Karpas-422 (cell line): ENCODE data around the gene KRT7. TPM values are rescaled to one million over a fixed set of nuclear protein-coding genes. Genes with fewer than 3 reads are reported as not detected.
"Not testable (repeated sequence)": the region's sequence is repeated elsewhere in the genome, so short reads cannot be mapped to it uniquely, and the experiment has no call there.

Source experiments
- DNase-seq: peaks from one replicate; pipeline ENCODE4 v3.0.0-alpha.2; 2015
- H2AFZ ChIP-seq: fragments of 200-600 bp; sonication (generic); 2 replicates; pipeline ENCODE4 v1.6.1; 2014; ENCODE audit warnings: antibody characterized with exemption, low read length, mixed read lengths
- H3K27ac ChIP-seq: fragments of 200-600 bp; sonication (generic); 2 replicates; pipeline ENCODE4 v1.5.1; 2014; ENCODE audit warnings: mild to moderate bottlenecking, low read length, moderate library complexity
- H3K27me3 ChIP-seq: fragments of 200-600 bp; sonication (generic); 2 replicates; pipeline ENCODE4 v1.6.1; 2014; ENCODE audit warnings: low read length, mixed read lengths
- H3K36me3 ChIP-seq: fragments of 200-600 bp; sonication (generic); 2 replicates; pipeline ENCODE4 v1.6.1; 2014; ENCODE audit warnings: low read length, mixed read lengths; ENCODE audit not compliant: insufficient read depth
- H3K4me1 ChIP-seq: fragments of 200-600 bp; sonication (generic); 2 replicates; pipeline ENCODE4 v1.6.1; 2014; ENCODE audit warnings: mild to moderate bottlenecking, low read length, mixed read lengths
- H3K4me2 ChIP-seq: fragments of 200-600 bp; sonication (generic); 2 replicates; pipeline ENCODE4 v1.6.1; 2014; ENCODE audit warnings: low read length, low read depth, mild to moderate bottlenecking; ENCODE audit not compliant: poor library complexity, severe bottlenecking
- H3K4me3 ChIP-seq: fragments of 200-600 bp; sonication (generic); 2 replicates; pipeline ENCODE4 v1.5.1; 2014; ENCODE audit warnings: mild to moderate bottlenecking, antibody characterized with exemption, low read length, mixed read lengths
- H3K79me2 ChIP-seq: fragments of 200-600 bp; sonication (generic); 2 replicates; pipeline ENCODE4 v1.6.1; 2014; ENCODE audit warnings: mild to moderate bottlenecking, low read length, mixed read lengths
- H3K9ac ChIP-seq: fragments of 200-600 bp; sonication (generic); 2 replicates; pipeline ENCODE4 v1.6.0; 2014; ENCODE audit warnings: low read length
- H3K9me2 ChIP-seq: fragments of 200-600 bp; sonication (generic), shearing (Covaris generic); replicated peaks from 2 replicates; pipeline ENCODE4 v1.6.0; 2014; ENCODE audit warnings: mild to moderate bottlenecking, low read length, moderate library complexity; ENCODE audit not compliant: insufficient read depth
- H3K9me3 ChIP-seq: fragments of 300-700, 200-600 bp; sonication (generic); 2 replicates; pipeline ENCODE4 v1.6.1; 2014; ENCODE audit warnings: low read length, mixed read lengths
- H4K20me1 ChIP-seq: fragments of 200-600 bp; sonication (generic); 2 replicates; pipeline ENCODE4 v1.6.1; 2014; ENCODE audit warnings: mild to moderate bottlenecking, antibody characterized with exemption, low read length, low read depth; ENCODE audit not compliant: insufficient read depth
- total RNA-seq: library from RNA; depleted of rRNA; stranded (reverse); fragments of >200 nt; shearing (Covaris generic); gene quantifications from 2 replicates; pipeline ENCODE4 v1.2.3, GENCODE V29; 2014; ENCODE audit warnings: low replicate concordance

Gene KRT7
- total RNA-seq, 1 experiment from 2014 or later, result not detected

DNA sequence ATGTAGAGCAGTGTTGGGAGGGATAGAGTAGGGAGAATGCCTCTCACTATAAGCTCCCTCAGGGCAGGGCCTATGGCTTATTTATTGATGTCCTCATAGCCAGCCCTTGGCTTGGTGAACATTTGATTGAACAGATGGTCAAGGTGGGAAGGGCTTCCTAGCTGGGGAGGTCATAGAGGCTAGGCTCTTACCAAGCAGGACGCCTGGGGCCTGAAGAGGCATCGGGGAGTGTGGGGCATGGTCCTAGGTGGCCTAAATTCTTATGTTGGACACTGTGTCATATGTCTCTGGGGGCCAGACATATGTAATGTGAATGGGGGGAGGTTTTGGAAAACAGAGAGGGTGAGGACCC is 23.5 kb downstream of the KRT7 start:
- no peaks in the 10 kb centered on the region for H3K4me1 ChIP-seq
- H3K27me3 ChIP-seq, result no peaks in the 10 kb centered on the region
- H3K9me2 ChIP-seq, result no peaks in the 10 kb centered on the region

DNA sequence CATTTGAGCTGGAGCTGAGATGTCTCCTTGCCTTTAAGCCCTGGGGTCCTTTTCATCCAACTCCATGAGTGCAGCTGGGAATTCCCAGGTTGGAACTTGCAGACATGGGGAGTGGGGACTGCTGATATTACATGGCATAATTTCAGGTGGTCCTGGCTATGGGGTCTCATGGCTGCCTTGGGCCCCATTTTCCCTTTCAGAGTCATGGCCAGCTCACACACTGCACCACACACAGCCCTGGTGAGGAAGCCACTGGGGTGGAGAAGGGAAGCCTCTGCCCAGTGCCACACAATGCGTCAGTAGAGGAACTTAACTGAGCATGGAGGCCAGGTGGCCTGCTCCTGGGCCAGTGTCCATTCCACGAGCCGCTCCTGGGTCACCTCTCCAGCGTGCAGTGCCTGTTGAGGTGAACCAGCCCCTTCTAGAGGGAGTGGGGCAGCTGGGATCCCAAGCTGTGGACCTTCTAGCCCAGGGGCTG is 24.1 kb downstream of the KRT7 start:
- DNase-seq, result no peak
- H3K9me2 ChIP-seq, result no peaks in the 10 kb centered on the region
- H3K9ac ChIP-seq, result no peak overlapping the region
- no peak overlapping the region for H3K27ac ChIP-seq
- H3K36me3 ChIP-seq, result no peaks in the 10 kb centered on the region
- no peaks in the 10 kb centered on the region for H3K4me1 ChIP-seq
- no peaks in the 10 kb centered on the region for H3K9me3 ChIP-seq
- H3K4me3 ChIP-seq, result no peak overlapping the region
- H3K79me2 ChIP-seq, result no peaks in the 10 kb centered on the region
- no peaks in the 10 kb centered on the region for H4K20me1 ChIP-seq
- no peak overlapping the region for H2AFZ ChIP-seq
- no peaks in the 10 kb centered on the region for H3K27me3 ChIP-seq
- H3K4me2 ChIP-seq, result no peak overlapping the region

More for the DNA sequence above, 23.5 kb downstream of the KRT7 start:
- no peak for DNase-seq
- H4K20me1 ChIP-seq, result no peaks in the 10 kb centered on the region
- H2AFZ ChIP-seq, result no peak overlapping the region
- H3K4me2 ChIP-seq, result no peak overlapping the region
- H3K79me2 ChIP-seq, result no peaks in the 10 kb centered on the region
- H3K36me3 ChIP-seq, result no peaks in the 10 kb centered on the region
- H3K4me3 ChIP-seq, result no peak overlapping the region
- H3K9me3 ChIP-seq, result no peaks in the 10 kb centered on the region
- no peak overlapping the region for H3K27ac ChIP-seq
- H3K9ac ChIP-seq, result no peak overlapping the region

DNA sequence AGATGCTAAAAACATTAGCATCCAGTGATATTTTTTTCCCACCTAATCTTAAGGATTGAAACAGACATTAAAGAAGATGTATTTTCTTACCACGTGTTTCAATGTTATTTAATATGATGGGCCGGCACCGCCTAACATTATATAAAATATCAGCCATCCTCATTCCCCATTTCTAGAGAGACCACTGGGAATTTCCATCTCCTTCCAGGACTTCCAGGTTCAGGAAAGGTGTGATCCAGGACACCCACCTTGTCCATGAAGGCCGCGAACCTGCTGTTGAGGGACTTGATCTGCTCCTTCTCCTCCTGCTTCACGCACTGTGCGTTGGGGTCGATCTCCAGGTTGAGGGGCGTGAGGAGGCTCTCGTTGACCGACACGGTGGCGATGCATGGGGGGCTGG is 24.9 kb downstream of the KRT7 start:
- not testable (repeated sequence) for H3K36me3 ChIP-seq, DNase-seq

DNA sequence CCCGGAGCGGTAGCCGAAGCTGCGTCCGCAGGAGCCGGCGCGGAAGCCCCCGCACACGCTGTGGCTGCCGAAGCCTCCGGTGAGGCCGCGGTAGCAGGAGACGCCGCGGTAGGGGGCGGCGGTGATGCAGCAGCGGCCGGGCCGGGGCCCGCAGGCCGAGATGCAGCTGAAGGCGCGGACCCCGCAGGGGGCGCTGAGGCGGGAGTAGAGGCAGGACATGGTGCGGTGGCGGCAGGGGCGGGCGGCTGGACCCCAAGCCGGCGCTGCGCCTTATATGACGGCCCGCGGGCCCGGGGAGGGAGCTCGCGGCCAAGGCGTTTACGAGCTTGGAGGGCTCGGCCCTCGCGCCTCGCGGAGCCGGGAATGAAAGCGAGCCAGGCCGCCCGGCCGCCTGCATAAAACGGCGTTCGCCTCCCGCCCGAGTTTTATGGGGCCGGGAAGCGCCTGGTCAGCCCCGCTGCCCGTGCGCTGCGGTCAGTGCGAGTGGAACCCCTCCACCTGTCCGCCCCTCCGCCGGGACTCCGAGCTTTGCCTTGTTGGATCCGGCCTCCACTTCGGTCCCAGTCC is 25.4 kb downstream of the KRT7 start:
- H3K9me2 ChIP-seq, result no peaks in the 10 kb centered on the region
- no peaks in the 10 kb centered on the region for H3K27me3 ChIP-seq
- H3K4me2 ChIP-seq, result no peak overlapping the region
- no peak overlapping the region for H3K9ac ChIP-seq
- no peak overlapping the region for H2AFZ ChIP-seq
- no peak overlapping the region for H3K4me3 ChIP-seq
- no peak for DNase-seq
- no peaks in the 10 kb centered on the region for H3K36me3 ChIP-seq
- no peaks in the 10 kb centered on the region for H3K4me1 ChIP-seq
- H4K20me1 ChIP-seq, result no peaks in the 10 kb centered on the region
- no peaks in the 10 kb centered on the region for H3K79me2 ChIP-seq
- no peaks in the 10 kb centered on the region for H3K9me3 ChIP-seq
- no peak overlapping the region for H3K27ac ChIP-seq

More for the DNA sequence above, 24.9 kb downstream of the KRT7 start:
- not testable (repeated sequence) for H3K4me3 ChIP-seq, H3K9me3 ChIP-seq, H3K9ac ChIP-seq, H3K4me2 ChIP-seq, H3K27me3 ChIP-seq, H4K20me1 ChIP-seq, H3K27ac ChIP-seq, H3K9me2 ChIP-seq, H3K79me2 ChIP-seq, H3K4me1 ChIP-seq, H2AFZ ChIP-seq

DNA sequence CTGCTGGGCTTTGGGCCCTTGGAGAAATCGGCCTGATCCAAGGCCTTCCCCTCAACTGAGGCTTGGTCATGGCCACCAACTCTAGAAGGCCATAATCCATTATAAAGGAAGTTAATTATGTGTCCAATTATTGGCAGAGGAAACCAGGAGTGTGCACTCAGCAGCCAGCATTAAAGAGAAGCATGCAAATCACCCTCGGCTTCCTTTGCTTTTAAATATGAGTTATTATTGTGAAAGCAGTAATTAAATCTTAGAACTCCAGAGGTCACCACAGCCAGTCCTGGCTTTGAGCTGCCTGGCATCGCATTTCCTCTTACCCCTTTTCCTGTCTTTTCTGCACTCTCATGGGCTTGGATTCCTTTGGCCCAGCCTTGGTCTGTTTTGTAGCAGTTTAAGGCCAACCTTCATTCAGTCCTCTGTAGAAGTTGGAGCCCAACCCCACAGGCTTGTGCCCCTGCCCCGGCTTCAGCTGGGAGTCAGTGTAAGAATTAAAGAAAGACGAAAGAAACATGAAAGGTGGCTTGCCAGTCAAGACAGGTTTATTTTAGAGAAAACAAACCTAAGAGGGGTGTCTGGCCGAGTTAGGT is 26.7 kb downstream of the KRT7 start:
- H3K36me3 ChIP-seq, result no peaks in the 10 kb centered on the region
- H3K27me3 ChIP-seq, result no peaks in the 10 kb centered on the region
- H3K9me3 ChIP-seq, result no peaks in the 10 kb centered on the region
- H3K79me2 ChIP-seq, result no peaks in the 10 kb centered on the region
- no peaks in the 10 kb centered on the region for H3K9me2 ChIP-seq
- H3K4me2 ChIP-seq, result no peak overlapping the region
- no peaks in the 10 kb centered on the region for H4K20me1 ChIP-seq
- H3K4me3 ChIP-seq, result no peak overlapping the region
- H3K9ac ChIP-seq, result no peak overlapping the region
- H2AFZ ChIP-seq, result no peak overlapping the region
- H3K4me1 ChIP-seq, result no peaks in the 10 kb centered on the region
- no peak overlapping the region for H3K27ac ChIP-seq
- DNase-seq, result no peak

DNA sequence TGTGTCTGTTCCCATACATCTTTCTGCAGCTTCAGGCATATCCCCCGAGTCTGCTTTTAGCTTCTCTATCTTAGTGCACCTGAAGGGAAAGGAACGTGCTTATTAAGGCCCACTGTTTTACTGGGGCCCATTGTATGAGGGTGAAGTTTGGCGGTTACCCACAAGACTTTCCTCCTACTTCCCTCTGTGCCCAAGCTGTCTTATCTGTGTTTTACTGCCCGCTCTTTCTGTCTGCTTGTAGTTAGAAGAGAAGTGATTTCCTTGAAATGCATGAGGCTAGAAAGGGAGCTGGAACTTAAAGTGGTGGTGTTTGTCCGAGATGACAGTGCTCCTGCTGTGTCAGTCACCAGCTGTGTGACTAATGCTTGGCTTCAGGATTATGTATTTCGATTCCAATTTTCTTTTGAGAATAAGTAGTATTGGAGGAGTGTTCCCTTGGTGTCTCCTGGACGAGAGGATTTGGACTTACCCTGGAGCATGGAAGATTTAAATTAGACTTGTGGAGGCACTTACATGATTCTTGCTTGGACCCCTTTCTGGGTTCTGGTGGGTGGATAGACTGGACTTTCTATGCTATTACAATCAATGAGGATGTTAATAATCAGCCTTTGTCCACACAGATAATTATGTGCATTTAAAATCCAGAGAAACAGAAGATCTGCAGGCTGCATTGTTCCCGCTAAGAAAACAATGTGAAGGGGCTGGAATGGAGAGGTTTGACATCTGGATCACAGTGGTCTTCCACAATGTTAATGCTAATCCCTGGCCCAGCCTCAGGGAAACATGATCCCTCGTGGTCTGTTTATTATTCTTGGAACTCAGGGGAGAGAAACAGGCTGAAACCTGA is 27.5 kb downstream of the KRT7 start:
- Histone ChIP-seq H3K4me3 (no peak overlapping the region), H2AFZ (no peak overlapping the region), H3K9me2 (no peaks in the 10 kb centered on the region), H3K79me2 (no peaks in the 10 kb centered on the region), H3K4me1 (no peaks in the 10 kb centered on the region), H3K4me2 (no peak overlapping the region), H3K9me3 (no peaks in the 10 kb centered on the region), H3K36me3 (no peaks in the 10 kb centered on the region), H3K27me3 (no peaks in the 10 kb centered on the region), H3K27ac (no peak overlapping the region), H4K20me1 (no peaks in the 10 kb centered on the region), H3K9ac (no peak overlapping the region)
- no peak for DNase-seq

DNA sequence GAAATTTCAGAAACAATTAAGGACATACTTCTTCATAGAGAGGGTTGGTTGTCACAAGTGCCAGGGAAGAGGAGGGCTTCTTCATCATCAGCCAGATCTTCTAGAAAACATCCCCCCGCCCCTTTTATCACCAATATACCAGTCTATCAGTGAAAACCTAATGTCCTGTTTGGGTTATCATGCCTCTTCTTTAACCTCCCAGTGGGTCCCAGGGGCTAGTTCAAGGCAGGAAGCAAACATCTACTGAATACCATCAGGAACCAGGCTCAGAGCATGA is 28.1 kb downstream of the KRT7 start:
- no peak overlapping the region for H3K9ac ChIP-seq
- H3K27me3 ChIP-seq, result no peaks in the 10 kb centered on the region
- no peak overlapping the region for H2AFZ ChIP-seq

DNA sequence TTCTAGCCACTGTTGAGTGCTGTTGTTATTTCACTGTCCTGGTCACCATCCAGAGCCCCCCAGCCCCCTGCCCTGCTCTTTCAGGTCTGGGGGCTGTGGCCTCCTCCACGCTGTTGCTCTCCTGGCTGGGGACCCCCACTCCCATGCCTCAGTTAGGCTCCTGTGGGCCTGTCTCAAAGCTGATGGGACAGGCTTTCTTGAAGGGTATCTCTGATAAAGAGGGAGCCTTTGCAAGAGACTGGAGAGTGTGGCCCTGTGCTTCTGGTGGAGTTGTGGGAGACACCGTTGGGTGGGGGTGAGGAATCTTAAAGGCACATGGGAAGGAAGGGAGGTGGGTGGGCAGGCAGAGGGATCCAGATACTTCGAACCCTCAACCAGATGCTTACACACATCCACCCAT is 29.2 kb downstream of the KRT7 start:
- H3K36me3 ChIP-seq, result no peaks in the 10 kb centered on the region
- H3K9me2 ChIP-seq, result no peaks in the 10 kb centered on the region
- H3K9ac ChIP-seq, result no peak overlapping the region
- H3K79me2 ChIP-seq, result no peaks in the 10 kb centered on the region
- no peaks in the 10 kb centered on the region for H3K4me1 ChIP-seq
- no peak overlapping the region for H3K27ac ChIP-seq
- no peaks in the 10 kb centered on the region for H3K27me3 ChIP-seq
- H3K4me3 ChIP-seq, result no peak overlapping the region
- no peaks in the 10 kb centered on the region for H3K9me3 ChIP-seq
- H4K20me1 ChIP-seq, result no peaks in the 10 kb centered on the region
- H3K4me2 ChIP-seq, result no peak overlapping the region
- H2AFZ ChIP-seq, result no peak overlapping the region
- no peak for DNase-seq

More for the DNA sequence above, 28.1 kb downstream of the KRT7 start:
- H3K4me2 ChIP-seq, result no peak overlapping the region
- H3K9me2 ChIP-seq, result no peaks in the 10 kb centered on the region
- no peaks in the 10 kb centered on the region for H3K4me1 ChIP-seq
- H4K20me1 ChIP-seq, result no peaks in the 10 kb centered on the region
- no peak overlapping the region for H3K4me3 ChIP-seq
- no peaks in the 10 kb centered on the region for H3K79me2 ChIP-seq
- H3K36me3 ChIP-seq, result no peaks in the 10 kb centered on the region
- H3K27ac ChIP-seq, result no peak overlapping the region
- no peak for DNase-seq
- H3K9me3 ChIP-seq, result no peaks in the 10 kb centered on the region
